ENCODE results near the gene KCNQ5. TPM values are rescaled to one million over a fixed set of nuclear protein-coding genes. Genes with fewer than 3 reads are reported as not detected.

The KCNQ5 gene
- total RNA-seq, 1 experiment from 2014 or later = 0.07 TPM

DNA sequence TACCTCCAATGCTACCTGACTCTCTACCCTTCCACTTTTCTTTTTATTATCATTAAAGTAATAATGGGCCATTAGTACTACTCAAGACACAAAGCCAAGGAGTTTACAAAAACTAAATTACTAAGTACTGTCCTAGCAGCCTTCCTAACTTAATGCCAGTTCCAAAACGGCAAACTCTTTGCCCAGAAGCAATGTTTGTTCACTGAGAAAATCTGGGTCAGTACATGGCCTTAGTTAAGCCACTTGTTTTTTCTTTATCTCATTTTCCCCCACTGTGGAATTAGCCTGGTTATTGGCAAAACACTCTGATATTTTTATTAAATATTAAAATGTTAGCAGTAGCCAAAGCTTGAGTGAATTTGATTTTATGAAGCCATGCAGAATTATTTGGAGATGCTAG lies 242.4 kb downstream of the KCNQ5 start:
- no peak overlapping the region for H3K4ac ChIP-seq (ENCODE audit: low read depth, low read length)
- no peaks in the 10 kb centered on the region for H3K9me3 Mint-ChIP-seq
- TF ChIP-seq, protein P1, sequence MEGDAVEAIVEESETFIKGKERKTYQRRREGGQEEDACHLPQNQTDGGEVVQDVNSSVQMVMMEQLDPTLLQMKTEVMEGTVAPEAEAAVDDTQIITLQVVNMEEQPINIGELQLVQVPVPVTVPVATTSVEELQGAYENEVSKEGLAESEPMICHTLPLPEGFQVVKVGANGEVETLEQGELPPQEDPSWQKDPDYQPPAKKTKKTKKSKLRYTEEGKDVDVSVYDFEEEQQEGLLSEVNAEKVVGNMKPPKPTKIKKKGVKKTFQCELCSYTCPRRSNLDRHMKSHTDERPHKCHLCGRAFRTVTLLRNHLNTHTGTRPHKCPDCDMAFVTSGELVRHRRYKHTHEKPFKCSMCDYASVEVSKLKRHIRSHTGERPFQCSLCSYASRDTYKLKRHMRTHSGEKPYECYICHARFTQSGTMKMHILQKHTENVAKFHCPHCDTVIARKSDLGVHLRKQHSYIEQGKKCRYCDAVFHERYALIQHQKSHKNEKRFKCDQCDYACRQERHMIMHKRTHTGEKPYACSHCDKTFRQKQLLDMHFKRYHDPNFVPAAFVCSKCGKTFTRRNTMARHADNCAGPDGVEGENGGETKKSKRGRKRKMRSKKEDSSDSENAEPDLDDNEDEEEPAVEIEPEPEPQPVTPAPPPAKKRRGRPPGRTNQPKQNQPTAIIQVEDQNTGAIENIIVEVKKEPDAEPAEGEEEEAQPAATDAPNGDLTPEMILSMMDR (conservative IDR thresholded peaks at IDR 0.05) = no peak
- no peak overlapping the region for H2BK20ac ChIP-seq (ENCODE audit: low read depth, low read length, poor library complexity, severe bottlenecking)
- no peak overlapping the region for H2BK12ac ChIP-seq (ENCODE audit: insufficient read length, low read depth, low read length)
- H3K4me1 Mint-ChIP-seq = no peaks in the 10 kb centered on the region; a peak in 1 of 4 replicates
- no peak overlapping the region for H4K5ac ChIP-seq (ENCODE audit: insufficient read length, low read depth, low read length)
- no peak overlapping the region for H3K4me2 ChIP-seq (ENCODE audit: insufficient read depth, insufficient read length, low read length)
- H3K36me3 Mint-ChIP-seq (ENCODE audit: insufficient read depth in 1 of 3, low read depth in 3 of 3) = no peaks in the 10 kb centered on the region
- H3K56ac ChIP-seq (ENCODE audit: insufficient read length, low read depth, low read length) = no peak overlapping the region
- no peak overlapping the region for H3K18ac ChIP-seq (ENCODE audit: insufficient read length, low read depth, low read length)
- H2AK5ac ChIP-seq (ENCODE audit: insufficient read length, low read length) = no peak overlapping the region
- no peak for DNase-seq
- no peak overlapping the region for H3K4me3 Mint-ChIP-seq
- no peaks in the 10 kb centered on the region for H3K9me3 ChIP-seq (ENCODE audit: control insufficient read depth, low read depth, low read length)
- no peak overlapping the region for H3K27ac Mint-ChIP-seq
- no peak overlapping the region for H3K9ac ChIP-seq (ENCODE audit: extremely low read depth, insufficient read length, low read length)
- no peak overlapping the region for H3T11ph ChIP-seq (ENCODE audit: low read length)
- no peak overlapping the region for H2BK5ac ChIP-seq (ENCODE audit: insufficient read length, low read length)
- H2BK15ac ChIP-seq (ENCODE audit: low read depth, low read length) = no peak overlapping the region
- no CpG with 5 or more reads among the region's 1 CpG for WGBS (ENCODE audit: extremely low coverage, insufficient read length, low lambda C conversion rate)
- H4K8ac ChIP-seq (replicated peaks; ENCODE audit: insufficient read length, low read depth, low read length) = no peak overlapping the region
- no peaks in the 10 kb centered on the region for H3K79me1 ChIP-seq (ENCODE audit: insufficient read depth, low read depth, low read length, poor library complexity, severe bottlenecking)
- H3K14ac ChIP-seq (ENCODE audit: insufficient read depth, low read length) = no peak overlapping the region
- no peak overlapping the region for H2BK120ac ChIP-seq (ENCODE audit: low read depth, low read length, poor library complexity, severe bottlenecking)
- no peak overlapping the region for H3K23ac ChIP-seq (ENCODE audit: insufficient read length, low read depth, low read length)
- no peaks in the 10 kb centered on the region for H3K4me1 ChIP-seq (ENCODE audit: insufficient read depth, low read length)
- no peak overlapping the region for H3K27ac ChIP-seq (ENCODE audit: insufficient read length, low read depth, low read length)
- no peaks in the 10 kb centered on the region for H3K79me2 ChIP-seq (ENCODE audit: insufficient read depth, low read length)
- H4K20me1 ChIP-seq (ENCODE audit: control insufficient read depth, insufficient read depth, insufficient read length) = no peaks in the 10 kb centered on the region
- H2AFZ ChIP-seq (ENCODE audit: low read length) = no peak overlapping the region
- no peaks in the 10 kb centered on the region for H3K27me3 Mint-ChIP-seq (ENCODE audit: low read depth)
- no peaks in the 10 kb centered on the region for H3K27me3 ChIP-seq (ENCODE audit: insufficient read depth, low read length)
- H4K91ac ChIP-seq (ENCODE audit: insufficient read length, low read depth, low read length) = no peak overlapping the region
- no peaks in the 10 kb centered on the region for H3K23me2 ChIP-seq (ENCODE audit: insufficient read length, low read depth, low read length, poor library complexity, severe bottlenecking)

Data from H9 (cell line).